Karpas-422 (cell line): ENCODE data around the gene SLC25A45. TPM values are rescaled to one million over a fixed set of nuclear protein-coding genes. Genes with fewer than 3 reads are reported as not detected.

Experiments used
- DNase-seq: peaks from one replicate; pipeline ENCODE4 v3.0.0-alpha.2; 2015
- H2AFZ ChIP-seq: fragments of 200-600 bp; sonication (generic); 2 replicates; pipeline ENCODE4 v1.6.1; 2014; ENCODE audit warnings: antibody characterized with exemption, low read length, mixed read lengths
- H3K27ac ChIP-seq: fragments of 200-600 bp; sonication (generic); 2 replicates; pipeline ENCODE4 v1.5.1; 2014; ENCODE audit warnings: mild to moderate bottlenecking, low read length, moderate library complexity
- H3K27me3 ChIP-seq: fragments of 200-600 bp; sonication (generic); 2 replicates; pipeline ENCODE4 v1.6.1; 2014; ENCODE audit warnings: low read length, mixed read lengths
- H3K36me3 ChIP-seq: fragments of 200-600 bp; sonication (generic); 2 replicates; pipeline ENCODE4 v1.6.1; 2014; ENCODE audit warnings: low read length, mixed read lengths; ENCODE audit not compliant: insufficient read depth
- H3K4me1 ChIP-seq: fragments of 200-600 bp; sonication (generic); 2 replicates; pipeline ENCODE4 v1.6.1; 2014; ENCODE audit warnings: mild to moderate bottlenecking, low read length, mixed read lengths
- H3K4me2 ChIP-seq: fragments of 200-600 bp; sonication (generic); 2 replicates; pipeline ENCODE4 v1.6.1; 2014; ENCODE audit warnings: low read length, low read depth, mild to moderate bottlenecking; ENCODE audit not compliant: poor library complexity, severe bottlenecking
- H3K4me3 ChIP-seq: fragments of 200-600 bp; sonication (generic); 2 replicates; pipeline ENCODE4 v1.5.1; 2014; ENCODE audit warnings: mild to moderate bottlenecking, antibody characterized with exemption, low read length, mixed read lengths
- H3K79me2 ChIP-seq: fragments of 200-600 bp; sonication (generic); 2 replicates; pipeline ENCODE4 v1.6.1; 2014; ENCODE audit warnings: mild to moderate bottlenecking, low read length, mixed read lengths
- H3K9ac ChIP-seq: fragments of 200-600 bp; sonication (generic); 2 replicates; pipeline ENCODE4 v1.6.0; 2014; ENCODE audit warnings: low read length
- H3K9me2 ChIP-seq: fragments of 200-600 bp; sonication (generic), shearing (Covaris generic); replicated peaks from 2 replicates; pipeline ENCODE4 v1.6.0; 2014; ENCODE audit warnings: mild to moderate bottlenecking, low read length, moderate library complexity; ENCODE audit not compliant: insufficient read depth
- H3K9me3 ChIP-seq: fragments of 300-700, 200-600 bp; sonication (generic); 2 replicates; pipeline ENCODE4 v1.6.1; 2014; ENCODE audit warnings: low read length, mixed read lengths
- H4K20me1 ChIP-seq: fragments of 200-600 bp; sonication (generic); 2 replicates; pipeline ENCODE4 v1.6.1; 2014; ENCODE audit warnings: mild to moderate bottlenecking, antibody characterized with exemption, low read length, low read depth; ENCODE audit not compliant: insufficient read depth
- total RNA-seq: library from RNA; depleted of rRNA; stranded (reverse); fragments of >200 nt; shearing (Covaris generic); gene quantifications from 2 replicates; pipeline ENCODE4 v1.2.3, GENCODE V29; 2014; ENCODE audit warnings: low replicate concordance

SLC25A45 gene
- total RNA-seq, 1 experiment from 2014 or later, result 9.7 TPM

GRCh38 chr11:65422633-65423515 lies 40.4 kb upstream of the SLC25A45 start, which contains the start of gene NEAT1:
Gene NEAT1 (plus strand): TSS chr11:65422798.
- no peaks in the 10 kb centered on the region for H3K9me2 ChIP-seq
- no peaks in the 10 kb centered on the region for H3K9me3 ChIP-seq
- peak within 1 kb of the TSS; percentile 78 for H3K4me2 ChIP-seq
- peak within 1 kb of the TSS; percentile 97 for H3K27ac ChIP-seq
- peaks cover 28% of the 10 kb centered on the region for H4K20me1 ChIP-seq
- no peaks in the 10 kb centered on the region for H3K36me3 ChIP-seq
- H3K79me2 ChIP-seq, result peaks cover 40% of the 10 kb centered on the region
- peaks cover 91% of the 10 kb centered on the region for H3K4me1 ChIP-seq
- peak within 1 kb of the TSS; percentile 84 for H3K4me3 ChIP-seq
- H3K27me3 ChIP-seq, result no peaks in the 10 kb centered on the region
- peak; percentile 94 for DNase-seq
- peak within 1 kb of the TSS; percentile 61 for H2AFZ ChIP-seq
- peak within 1 kb of the TSS; percentile 96 for H3K9ac ChIP-seq

GRCh38 chr11:65421794-65422632 lies 39.6 kb upstream of the SLC25A45 start:
- no peaks in the 10 kb centered on the region for H3K36me3 ChIP-seq
- no peaks in the 10 kb centered on the region for H3K27me3 ChIP-seq
- peaks cover 91% of the 10 kb centered on the region for H3K4me1 ChIP-seq
- no peaks in the 10 kb centered on the region for H3K9me3 ChIP-seq
- H4K20me1 ChIP-seq, result peaks cover 28% of the 10 kb centered on the region
- DNase-seq, result peak; percentile 98
- H3K4me3 ChIP-seq, result peak overlapping the region; percentile 84
- peak overlapping the region; percentile 97 for H3K27ac ChIP-seq
- H3K9ac ChIP-seq, result peak overlapping the region; percentile 96
- H3K9me2 ChIP-seq, result no peaks in the 10 kb centered on the region
- peak overlapping the region; percentile 61 for H2AFZ ChIP-seq
- H3K4me2 ChIP-seq, result peak overlapping the region; percentile 78
- peaks cover 40% of the 10 kb centered on the region for H3K79me2 ChIP-seq

GRCh38 chr11:65420979-65421793 lies 38.7 kb upstream of the SLC25A45 start:
- DNase-seq, result peak; percentile 87

GRCh38 chr11:65420506-65420905 lies 38.1 kb upstream of the SLC25A45 start:
- Histone ChIP-seq H3K79me2 (peaks cover 33% of the 10 kb centered on the region), H3K36me3 (no peaks in the 10 kb centered on the region), H3K9me3 (no peaks in the 10 kb centered on the region), H3K27me3 (no peaks in the 10 kb centered on the region), H3K4me3 (peak overlapping the region; percentile 84; the same call in 1 of the 2 replicates), H3K9ac (peak overlapping the region; percentile 96), H3K27ac (peak overlapping the region; percentile 97), H3K4me2 (peak overlapping the region; percentile 78), H2AFZ (no peak overlapping the region), H4K20me1 (peaks cover 24% of the 10 kb centered on the region), H3K9me2 (no peaks in the 10 kb centered on the region), H3K4me1 (peaks cover 90% of the 10 kb centered on the region)
- peak; percentile 48 for DNase-seq

More at GRCh38 chr11:65420979-65421793, 38.7 kb upstream of the SLC25A45 start:
- no peaks in the 10 kb centered on the region for H3K36me3 ChIP-seq
- peak overlapping the region; percentile 96 for H3K9ac ChIP-seq
- H3K4me1 ChIP-seq, result peaks cover 90% of the 10 kb centered on the region
- peak overlapping the region; percentile 78 for H3K4me2 ChIP-seq
- peaks cover 37% of the 10 kb centered on the region for H3K79me2 ChIP-seq
- no peaks in the 10 kb centered on the region for H3K27me3 ChIP-seq
- H3K4me3 ChIP-seq, result peak overlapping the region; percentile 84
- peak overlapping the region; percentile 97 for H3K27ac ChIP-seq
- no peaks in the 10 kb centered on the region for H3K9me3 ChIP-seq
- H3K9me2 ChIP-seq, result no peaks in the 10 kb centered on the region
- peaks cover 28% of the 10 kb centered on the region for H4K20me1 ChIP-seq
- no peak overlapping the region for H2AFZ ChIP-seq

GRCh38 chr11:65419772-65420481 lies 37.5 kb upstream of the SLC25A45 start:
- H3K9me2 ChIP-seq, result no peaks in the 10 kb centered on the region
- H3K4me1 ChIP-seq, result peaks cover 90% of the 10 kb centered on the region
- peak; percentile 72 for DNase-seq
- H3K4me3 ChIP-seq, result peak overlapping the region; percentile 63
- peak overlapping the region; percentile 97 for H3K27ac ChIP-seq
- H3K27me3 ChIP-seq, result no peaks in the 10 kb centered on the region
- H2AFZ ChIP-seq, result no peak overlapping the region
- H3K79me2 ChIP-seq, result peaks cover 27% of the 10 kb centered on the region
- peak overlapping the region; percentile 78 for H3K4me2 ChIP-seq
- peaks cover 18% of the 10 kb centered on the region for H4K20me1 ChIP-seq
- H3K9me3 ChIP-seq, result no peaks in the 10 kb centered on the region
- H3K36me3 ChIP-seq, result no peaks in the 10 kb centered on the region
- H3K9ac ChIP-seq, result peak overlapping the region; percentile 86

DNA sequence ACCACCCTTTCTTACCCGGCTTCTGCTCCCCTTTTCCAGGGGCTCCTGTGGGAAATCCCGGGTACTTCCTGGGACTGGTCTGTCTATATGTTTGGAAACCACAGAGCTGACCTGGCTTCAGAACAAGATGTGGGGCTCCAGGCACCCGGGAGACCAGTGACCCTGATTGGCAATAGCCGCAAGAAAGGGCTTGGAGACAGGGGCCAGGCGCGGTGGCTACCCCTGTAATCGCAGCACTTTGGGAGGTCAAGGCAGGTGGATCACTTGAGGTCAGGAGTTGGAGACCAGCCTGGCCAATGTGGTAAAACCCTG lies 37.0 kb upstream of the SLC25A45 start:
- peak overlapping the region; percentile 78 for H3K4me2 ChIP-seq
- H4K20me1 ChIP-seq, result peaks cover 13% of the 10 kb centered on the region
- H3K4me1 ChIP-seq, result peaks cover 88% of the 10 kb centered on the region
- H3K27ac ChIP-seq, result peak overlapping the region; percentile 97
- no peaks in the 10 kb centered on the region for H3K36me3 ChIP-seq
- DNase-seq, result no peak
- H3K9me2 ChIP-seq, result no peaks in the 10 kb centered on the region
- H3K4me3 ChIP-seq, result peak overlapping the region; percentile 63
- H3K79me2 ChIP-seq, result peaks cover 22% of the 10 kb centered on the region
- H2AFZ ChIP-seq, result no peak overlapping the region
- no peaks in the 10 kb centered on the region for H3K9me3 ChIP-seq
- H3K9ac ChIP-seq, result peak overlapping the region; percentile 86
- no peaks in the 10 kb centered on the region for H3K27me3 ChIP-seq

DNA sequence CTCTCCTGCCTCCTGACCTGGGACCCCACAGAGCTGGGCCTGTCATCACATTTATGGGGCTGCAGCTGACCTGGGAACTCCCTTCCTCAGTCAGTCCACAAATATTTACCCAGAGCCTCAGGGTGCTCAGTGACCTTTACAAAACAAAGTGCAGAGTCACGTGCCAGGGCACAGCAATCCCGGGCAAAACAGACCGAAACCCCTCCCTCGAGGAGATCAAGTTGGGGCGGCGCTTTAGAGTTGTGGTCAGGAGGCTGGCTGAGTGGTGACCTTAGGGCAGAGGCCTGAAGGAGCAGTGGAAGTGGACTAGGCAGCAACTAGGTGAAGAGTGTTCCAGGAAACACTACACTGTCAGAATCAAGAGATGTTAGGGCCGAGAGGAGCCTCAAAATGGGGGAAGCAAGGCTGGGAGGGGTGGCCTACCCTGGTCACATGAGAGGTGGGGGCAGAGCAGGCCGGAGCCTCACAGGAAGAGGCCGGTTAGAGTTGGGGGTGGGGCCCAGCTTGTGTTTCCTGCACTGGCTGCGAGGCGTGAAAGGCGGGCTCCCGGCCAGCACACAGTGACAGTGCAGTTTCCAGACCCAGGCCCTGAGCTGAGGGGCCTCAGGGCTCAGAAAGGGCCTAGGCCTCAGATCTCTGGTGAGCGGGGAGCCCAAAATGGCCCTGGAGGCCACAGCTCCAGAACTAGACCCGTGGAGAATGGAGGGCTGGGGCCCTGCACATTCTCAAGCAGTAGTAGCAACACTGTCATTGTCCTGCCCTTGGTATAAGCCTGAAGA lies 36.4 kb upstream of the SLC25A45 start:
- Histone ChIP-seq H3K79me2 (peaks cover 16% of the 10 kb centered on the region), H3K4me1 (peaks cover 83% of the 10 kb centered on the region), H2AFZ (peak overlapping the region; percentile 58; the same call in 1 of the 2 replicates)

More for the DNA sequence above, 36.4 kb upstream of the SLC25A45 start:
- Histone ChIP-seq H3K9ac (peak overlapping the region; percentile 86), H3K9me2 (no peaks in the 10 kb centered on the region), H4K20me1 (peaks cover 8% of the 10 kb centered on the region), H3K27ac (peak overlapping the region; percentile 97), H3K4me3 (peak overlapping the region; percentile 63), H3K27me3 (no peaks in the 10 kb centered on the region), H3K4me2 (peak overlapping the region; percentile 78), H3K36me3 (no peaks in the 10 kb centered on the region), H3K9me3 (no peaks in the 10 kb centered on the region)
- DNase-seq, result peak; percentile 99
